ENCODE measurements around the gene GAK. TPM values are rescaled to one million over a fixed set of nuclear protein-coding genes. Genes with fewer than 3 reads are reported as not detected.
"Not testable (repeated sequence)": the region's sequence is repeated elsewhere in the genome, so short reads cannot be mapped to it uniquely, and the experiment has no call there.

The GAK gene
- 64.4 and 67.2 TPM in 2 replicates for total RNA-seq (2014; rRNA removed; shearing (Covaris generic))
- polyA plus RNA-seq (2014; cell fraction: nucleus; rRNA removed): 103 and 176 TPM in 2 replicates

DNA sequence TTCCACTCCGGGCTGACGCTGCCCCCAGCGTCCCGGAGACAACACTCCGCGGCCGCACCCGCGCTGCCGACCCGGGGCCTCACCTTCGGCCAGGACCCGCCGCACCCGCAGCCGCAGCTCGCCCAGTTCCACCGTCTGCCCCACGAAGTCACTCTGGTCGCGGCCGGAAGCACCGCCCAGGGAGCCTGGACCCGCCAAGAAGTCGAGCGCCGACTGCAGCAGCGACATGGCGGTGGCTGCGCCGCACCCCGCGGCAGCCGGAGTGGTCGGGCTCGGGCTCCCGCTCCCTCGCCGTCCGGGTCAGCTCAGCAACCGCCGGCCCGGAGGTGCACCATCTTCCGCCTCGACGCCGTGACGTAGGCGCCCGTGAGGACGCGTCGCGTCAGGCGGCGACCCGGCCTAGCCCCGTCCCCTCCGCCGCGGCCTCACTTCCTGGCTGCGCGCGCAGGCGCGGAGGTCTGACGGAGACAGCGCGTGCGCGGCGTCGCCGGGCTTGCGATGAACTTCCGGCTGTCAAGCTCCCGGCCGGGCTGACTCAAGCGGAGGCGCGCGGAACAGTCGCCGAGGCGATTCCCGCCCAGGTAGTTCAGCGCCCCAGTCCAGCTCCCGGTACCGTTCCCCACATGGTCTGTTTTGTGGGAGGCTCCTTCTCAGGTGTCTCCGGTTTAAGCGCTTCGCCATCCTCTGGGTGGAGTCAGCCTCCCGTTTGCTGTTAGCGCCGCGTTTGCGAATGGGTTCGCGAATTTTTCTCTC is at the start of gene GAK, which contains the start of gene TMEM175:
Gene GAK (minus strand): TSS at position 357 of the 753 bp plus-strand sequence. CDS start 129 bp downstream, at position 228.
Gene TMEM175 (plus strand): TSS at position 501 of the 753 bp plus-strand sequence. CDS start 15,280 bp downstream, outside the sequence.
- DNase-seq (ENCODE audit: extremely low read depth, low read depth): peak; percentile 92

DNA sequence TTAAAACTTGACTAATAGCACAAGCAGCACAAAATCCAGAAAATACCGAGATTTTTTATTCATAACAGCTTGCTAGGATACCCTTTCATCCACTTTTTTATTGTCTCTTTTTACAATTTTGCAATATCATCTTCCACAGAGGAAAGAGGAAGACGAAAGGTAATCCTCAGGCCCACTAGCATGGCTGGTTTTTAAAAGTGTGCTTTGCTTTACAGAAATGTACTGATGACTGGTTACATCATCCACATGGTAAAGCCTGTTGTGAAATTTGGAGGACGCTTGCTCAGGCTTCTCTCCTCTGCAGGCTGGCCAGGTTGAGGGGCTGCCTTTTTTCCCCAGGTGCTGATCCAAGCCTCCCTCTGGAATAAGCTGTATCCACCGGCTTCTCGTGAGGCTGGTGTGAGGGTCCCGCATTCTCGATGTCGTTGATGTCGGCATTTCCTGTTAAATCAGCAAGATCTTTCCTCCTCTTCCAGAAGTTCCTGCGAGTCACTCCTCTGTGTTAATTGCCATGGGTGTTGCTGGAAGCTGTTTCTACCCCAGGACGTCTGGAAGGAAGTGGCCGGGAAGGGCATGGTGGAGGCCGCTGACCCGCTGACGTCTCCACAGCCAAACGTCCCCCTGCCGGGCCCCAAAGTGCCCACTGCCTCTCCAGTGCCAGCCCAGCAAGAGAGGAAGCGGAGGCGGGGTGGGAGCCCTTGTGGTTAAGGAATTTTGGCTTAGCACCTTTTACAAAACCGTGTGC is 47.0 kb upstream of the GAK start:
- peak; percentile 24 for DNase-seq (ENCODE audit: extremely low read depth, low read depth)

DNA sequence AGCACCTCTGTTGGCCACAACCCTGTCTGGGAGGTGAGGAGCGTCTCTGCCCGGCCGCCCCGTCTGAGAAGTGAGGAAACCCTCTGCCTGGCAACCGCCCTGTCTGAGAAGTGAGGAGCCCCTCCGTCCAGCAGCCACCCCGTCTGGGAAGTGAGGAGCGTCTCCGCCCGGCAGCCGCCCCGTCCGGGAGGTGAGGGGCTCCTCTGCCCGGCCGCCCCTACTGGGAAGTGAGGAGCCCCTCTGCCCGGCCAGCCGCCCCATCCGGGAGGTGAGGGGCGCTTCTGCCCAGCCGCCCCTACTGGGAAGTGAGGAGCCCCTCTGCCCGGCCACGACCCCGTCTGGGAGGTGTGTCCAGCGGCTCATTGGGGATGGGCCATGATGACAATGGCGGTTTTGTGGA is 43.9 kb upstream of the GAK start:
- DNase-seq (ENCODE audit: extremely low read depth, low read depth): not testable (repeated sequence)

DNA sequence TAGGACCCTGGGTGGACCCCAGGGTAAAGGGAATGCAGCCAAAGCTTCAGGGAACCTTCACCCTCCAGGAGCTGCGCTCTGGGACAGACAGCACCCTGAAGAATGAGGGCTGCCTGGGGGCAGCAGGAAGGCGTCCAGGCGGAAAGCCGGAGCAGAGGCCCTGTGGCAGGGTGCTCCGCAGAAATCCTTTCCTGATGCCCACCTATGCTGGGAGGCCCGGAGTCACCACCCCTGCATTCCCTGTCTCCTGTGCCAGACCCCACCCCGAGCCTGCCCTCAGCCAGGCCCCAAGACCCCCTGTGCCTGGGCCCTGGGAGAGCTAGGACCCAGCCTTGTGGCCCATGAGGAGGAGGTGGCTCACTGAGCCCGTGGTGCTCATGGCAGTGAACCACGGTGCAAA is 42.6 kb upstream of the GAK start:
- DNase-seq (ENCODE audit: extremely low read depth, low read depth): no peak

DNA sequence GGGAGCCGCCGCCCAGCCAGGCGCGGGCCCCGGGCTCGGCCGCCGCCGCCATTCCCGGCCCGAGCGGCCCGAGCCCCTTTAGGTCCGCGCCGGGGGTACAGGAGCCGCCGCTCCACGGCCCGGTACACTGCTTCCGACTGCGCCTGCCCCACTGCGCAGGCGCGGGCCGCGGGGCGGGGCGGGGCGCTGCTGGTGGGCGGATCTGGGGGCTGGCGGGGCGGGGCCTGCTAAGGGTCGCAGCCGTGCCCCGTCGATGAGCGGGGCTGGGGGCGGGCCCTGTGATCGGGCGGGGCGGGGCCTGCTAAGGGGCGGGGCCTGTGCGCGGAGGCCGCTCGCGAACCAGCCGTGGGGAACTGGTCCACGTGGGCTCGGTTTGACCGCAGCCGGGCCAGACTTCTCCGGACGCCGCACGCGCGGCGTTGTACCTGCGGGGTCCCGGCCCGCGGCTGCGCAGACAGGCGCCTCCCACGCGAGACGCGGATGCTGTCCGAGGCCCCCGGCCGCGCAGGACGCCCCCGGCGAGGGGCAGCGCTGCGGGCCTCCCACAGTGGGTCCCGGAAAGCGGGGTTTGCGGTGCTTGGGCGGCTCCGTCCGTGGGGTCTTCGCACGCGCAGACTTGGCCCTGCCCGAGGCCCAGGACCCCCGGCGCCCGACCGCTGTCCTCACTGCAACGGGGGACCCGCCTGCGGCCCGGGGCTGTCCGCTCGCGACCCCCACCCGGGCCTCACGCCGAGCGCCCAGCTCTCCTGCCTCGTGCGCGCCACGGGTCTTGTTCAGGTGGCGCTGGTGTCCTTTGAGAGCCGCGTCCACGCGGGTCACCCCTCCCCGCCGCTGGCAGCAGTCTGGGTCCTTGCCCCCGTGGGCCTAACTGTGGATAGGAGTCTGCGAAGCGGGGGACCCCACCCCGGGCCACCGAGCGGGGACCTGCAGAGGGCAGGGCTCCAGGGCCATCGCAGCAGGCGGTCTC is 41.6 kb upstream of the GAK start, which contains the start of gene DGKQ:
Gene DGKQ (minus strand): TSS at position 139 of the 967 bp plus-strand sequence. CDS start 87 bp downstream, at position 52.
- peak; percentile 76 for DNase-seq (ENCODE audit: extremely low read depth, low read depth)

DNA sequence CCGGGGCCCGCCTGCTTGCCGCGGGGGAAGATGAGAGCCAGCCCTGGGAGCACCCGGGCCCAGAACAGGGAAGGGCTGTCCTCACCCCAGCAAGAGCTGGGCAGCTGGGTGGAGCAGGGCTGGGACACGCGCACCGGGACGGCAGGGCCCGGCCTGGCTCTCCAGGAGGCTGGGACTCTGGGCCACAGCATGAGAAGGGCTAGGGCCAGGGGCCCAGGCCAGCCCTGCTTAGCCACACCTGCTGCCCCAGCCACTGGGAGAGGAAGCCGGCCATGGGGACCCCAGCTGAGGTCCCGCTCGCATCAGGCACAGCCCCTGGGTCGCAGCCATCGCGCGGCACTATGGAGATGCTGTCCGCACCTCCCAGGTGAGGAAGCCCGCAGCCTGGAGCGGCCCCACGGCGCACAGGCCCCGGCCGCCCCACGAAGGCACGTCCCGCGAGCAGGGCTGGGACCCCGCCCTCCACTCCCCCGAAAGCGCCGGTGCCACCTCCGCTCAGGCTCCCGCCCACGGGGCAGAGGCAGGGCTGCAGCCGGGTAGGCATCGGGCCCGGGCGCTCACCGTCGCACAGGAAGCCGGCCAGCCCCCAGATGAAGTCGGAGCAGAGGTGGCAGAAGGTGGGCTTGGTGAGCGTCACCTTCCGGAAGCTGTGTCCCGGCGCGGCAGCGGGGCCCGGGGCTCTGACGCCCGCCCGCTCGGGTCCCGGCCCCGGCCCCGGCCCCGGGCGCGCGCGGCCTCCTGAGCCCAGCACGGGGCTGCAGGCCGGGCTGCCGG is 40.7 kb upstream of the GAK start:
- DNase-seq (ENCODE audit: extremely low read depth, low read depth): no peak

DNA sequence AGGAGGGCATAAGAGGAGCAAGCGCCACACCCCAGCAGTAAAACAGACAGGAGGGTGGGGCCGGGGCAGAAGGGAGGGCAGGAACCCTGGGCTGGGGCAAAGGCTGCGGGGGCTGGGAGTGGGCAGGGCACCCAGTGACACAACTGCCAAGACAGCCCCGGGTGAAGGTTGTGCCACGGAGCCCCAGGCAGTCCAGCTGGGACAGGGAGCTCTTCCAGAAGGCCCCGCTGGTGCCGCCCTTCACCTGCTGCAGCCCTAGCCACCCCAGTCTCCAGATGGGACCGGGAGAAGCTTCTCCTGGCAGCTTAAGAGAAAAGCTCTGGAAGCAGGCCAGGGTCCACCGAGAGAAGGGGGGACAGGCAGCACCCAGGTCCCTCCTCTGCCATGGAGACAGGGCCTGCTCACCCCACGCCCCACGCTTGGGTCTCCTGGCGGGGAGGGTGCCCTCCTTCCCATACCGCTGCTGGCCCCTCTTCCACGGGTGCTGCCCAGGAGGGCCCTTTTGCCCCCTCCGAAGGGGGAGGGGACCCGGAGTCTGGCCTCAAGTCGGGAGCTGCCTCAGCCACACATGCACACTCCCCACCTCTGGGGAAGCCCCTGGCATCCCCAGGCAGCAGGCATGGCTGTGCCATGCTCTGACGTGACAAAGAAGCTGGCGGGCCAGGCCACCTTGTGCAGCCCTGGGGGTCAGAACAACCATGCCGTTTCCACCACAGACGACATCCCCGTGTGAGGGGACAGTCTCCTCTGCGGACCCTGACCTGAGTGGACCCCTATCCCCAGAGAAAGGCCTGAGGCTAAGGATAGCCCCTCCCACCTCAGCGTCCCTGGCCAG is 39.8 kb upstream of the GAK start:
- DNase-seq (ENCODE audit: extremely low read depth, low read depth): no peak

DNA sequence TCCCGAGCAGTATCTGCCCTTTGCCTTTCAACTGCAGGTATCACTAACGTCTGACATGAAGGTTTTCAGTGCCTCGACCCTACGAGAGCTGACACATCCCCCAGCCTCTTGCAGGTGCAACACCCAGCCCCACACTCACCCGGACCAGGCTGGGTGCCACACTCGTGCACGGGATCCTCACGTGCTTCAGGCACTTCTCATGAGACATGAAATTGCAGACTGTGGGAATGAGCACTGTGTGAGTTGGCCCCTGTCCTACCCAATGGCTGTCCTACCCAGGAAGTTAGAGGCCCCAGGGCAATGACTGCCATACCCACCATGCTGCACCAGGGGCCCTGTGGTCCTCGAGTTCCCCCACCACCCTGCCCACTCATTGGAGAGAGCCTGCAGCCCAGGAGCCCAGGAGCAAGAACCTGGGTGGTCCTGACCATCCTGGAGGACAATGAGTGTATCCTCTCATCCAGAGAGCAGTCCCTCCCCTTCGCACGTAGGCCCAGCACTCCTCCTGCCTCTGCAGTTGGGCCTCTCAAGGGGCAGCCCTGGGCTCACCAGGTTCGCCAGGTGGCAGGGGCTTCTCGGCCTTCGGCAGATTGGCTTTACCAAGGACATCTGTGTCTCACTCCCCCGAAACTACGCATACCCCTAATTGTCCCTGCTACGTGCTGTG is 38.9 kb upstream of the GAK start:
- no peak for DNase-seq (ENCODE audit: extremely low read depth, low read depth)

DNA sequence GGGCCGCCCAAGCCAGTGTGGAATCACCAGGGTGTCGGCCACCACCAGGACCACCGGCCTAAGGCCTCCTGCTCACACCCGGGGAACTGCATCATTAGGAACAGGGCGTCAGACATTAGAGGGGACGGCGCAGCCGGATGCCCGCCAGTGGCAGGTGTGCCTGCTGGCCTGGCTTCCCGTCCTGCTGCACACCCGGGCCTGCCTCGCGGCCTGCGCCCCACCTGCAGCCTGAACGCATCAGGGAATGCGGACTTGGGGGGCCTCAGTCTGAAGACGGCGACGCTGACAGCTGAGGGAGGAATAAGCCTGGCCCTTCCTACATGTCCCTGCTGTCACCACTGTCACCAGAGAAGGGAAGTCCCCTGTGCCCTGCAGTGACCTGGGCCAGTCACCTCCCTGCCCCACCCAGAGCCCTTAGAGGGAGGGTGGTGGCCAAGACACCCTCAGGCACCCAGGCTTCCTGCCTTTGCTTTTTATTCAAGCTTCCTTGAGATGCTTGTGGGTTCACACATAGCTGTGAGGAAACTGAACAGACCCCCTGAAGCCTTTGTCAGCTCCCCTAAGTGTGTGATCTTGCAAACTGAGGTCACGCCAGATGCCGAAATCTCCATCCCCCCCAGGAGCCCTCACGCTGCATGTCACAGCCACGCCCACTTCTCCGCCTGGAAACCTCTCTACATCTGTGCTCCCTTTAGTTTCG is 38.1 kb upstream of the GAK start:
- DNase-seq (ENCODE audit: extremely low read depth, low read depth): no peak

DNA sequence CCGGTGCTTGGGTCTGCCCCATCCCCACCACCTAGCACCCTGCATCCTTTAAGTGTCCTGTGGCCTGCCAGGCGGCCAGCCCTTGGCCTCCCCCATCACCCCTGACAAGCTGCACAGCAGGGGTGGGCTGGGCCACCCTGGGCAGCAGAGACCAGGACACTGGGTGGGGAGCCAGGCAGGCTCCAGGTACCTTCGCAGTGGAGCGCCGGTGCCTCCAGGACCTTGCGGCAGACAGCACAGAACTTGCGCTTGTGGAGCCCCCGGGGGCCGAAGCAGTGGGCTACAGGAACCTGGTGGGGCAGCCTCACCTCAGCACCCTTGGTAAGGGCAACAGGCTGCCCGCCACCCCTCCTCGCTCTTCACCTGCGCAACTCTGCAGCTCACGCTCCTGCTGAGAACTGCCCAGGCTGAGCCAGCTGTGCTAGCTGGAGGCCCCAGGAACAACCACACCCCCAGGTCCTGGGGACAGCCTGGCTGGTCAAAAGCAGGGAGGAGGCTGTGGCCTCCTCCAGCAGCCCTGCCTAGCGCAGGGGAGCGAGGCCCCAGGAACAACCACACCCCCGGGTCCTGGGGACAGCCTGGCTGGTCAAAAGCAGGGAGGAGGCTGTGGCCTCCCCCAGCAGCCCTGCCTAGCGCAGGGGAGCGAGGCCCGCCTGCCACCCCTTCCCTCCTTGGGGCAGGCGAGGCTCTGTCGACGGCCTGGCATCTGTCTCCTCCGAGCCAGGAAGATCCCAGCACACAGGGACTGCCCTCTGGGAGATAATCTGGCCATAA is 36.7 kb upstream of the GAK start:
- DNase-seq (ENCODE audit: extremely low read depth, low read depth): no peak

DNA sequence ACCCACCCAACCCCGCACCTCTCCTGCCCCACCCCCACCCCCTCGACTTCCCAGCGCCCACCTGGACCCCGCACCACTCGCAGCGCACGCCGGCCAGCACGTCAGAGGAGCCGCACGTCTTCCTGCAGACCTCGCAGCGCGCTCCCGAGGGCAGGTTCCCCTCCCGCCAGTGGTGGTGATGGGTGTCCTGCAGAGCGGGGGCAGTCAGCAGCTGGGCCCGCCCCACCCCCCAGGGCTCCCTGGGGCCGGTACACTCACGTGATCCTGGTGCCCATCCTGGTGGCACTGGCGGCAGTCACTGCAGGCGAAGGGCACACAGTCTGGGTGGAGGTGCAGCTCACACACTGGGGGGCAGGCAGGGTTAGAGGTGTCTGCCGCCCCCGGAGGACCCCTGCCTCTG is 36.1 kb upstream of the GAK start:
- no peak for DNase-seq (ENCODE audit: extremely low read depth, low read depth)

DNA sequence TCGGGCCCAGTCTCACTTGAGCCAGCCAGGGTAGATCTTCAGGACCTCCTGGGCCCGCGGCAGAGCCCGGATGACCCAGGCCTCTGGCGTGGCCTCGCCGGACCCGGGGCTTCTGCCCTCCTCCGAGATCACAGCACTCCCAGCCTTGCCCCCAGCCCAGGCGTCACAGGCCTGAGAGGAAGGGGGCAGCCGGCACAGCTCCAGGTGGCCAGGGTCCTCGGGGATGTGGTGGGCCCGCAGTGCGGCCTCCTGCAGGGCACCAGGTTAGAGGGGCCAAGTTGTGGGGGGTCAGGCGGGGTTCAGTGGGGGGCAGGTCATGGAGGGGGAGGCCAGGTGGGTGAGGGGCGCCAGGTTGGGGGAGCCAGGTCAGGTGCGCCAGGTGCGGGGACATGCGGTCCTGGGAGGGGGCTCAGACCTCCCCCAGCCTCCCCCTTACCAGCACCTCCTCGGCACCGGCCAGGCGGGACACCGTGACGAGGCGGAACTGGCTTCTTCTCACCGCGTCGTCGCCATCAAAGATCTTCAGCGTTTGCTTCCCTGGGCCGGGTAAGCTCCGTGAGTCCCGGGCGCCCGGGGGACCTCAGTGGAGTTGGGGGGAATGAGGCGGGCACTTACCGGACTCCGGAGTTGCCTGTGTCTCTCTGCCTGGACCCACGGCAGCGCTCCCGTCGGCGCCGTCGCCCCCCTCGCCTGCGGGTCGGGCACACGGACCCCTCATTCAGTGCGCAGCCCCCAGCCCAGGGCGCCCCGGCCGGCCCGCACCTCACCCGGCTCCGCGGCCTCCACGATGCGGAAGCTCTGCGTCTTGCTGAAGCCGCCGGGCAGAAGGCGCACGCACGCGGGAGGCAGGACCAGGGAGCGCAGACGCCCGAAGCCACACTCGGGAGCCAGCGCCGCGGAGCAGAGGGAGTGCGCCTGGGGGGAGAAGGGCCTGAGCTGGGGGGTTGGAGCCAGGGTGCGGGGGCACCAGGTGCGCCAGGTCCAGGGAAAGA is 35.3 kb upstream of the GAK start:
- no peak for DNase-seq (ENCODE audit: extremely low read depth, low read depth)

DNA sequence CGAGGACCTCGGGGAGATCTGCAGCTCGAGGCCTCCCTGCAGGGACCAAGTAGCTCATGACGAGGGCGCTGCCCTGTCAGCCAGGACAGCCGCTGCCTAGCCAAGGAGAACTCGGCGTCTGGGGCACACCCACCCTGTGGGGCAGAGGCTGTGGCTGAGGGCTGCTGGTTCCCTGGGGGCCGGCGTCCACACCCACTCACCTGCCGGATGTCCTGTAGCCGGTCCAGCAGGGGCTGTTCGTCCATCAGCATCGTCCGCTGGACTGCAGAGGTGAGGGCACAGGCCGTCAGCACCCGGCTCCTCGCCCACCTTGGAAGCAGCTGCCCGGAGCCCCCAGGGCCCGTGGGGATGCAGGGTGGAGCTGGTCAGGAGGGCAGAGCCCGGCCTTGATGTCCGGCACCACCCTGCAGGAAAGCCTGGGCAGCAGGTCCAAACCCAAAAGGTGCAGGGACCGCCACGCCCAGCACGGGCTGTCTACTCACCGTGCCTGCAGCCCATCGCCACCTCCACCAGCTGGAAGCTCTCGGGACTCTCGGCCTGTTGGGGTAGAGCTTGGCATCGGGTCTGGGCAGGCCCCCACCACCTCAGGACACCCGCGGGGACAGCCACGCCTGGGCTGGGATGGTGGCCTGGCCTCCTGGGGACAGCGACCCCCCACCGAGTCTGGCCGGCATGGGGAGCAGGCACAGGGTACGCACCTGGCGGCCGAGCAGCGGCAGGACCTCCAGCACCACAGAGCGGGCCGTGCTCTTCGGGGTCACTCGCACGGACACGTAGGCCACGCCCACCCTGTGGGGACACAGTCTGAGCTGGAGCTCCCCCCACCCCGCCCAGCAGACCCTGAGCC is 34.4 kb upstream of the GAK start:
- DNase-seq (ENCODE audit: extremely low read depth, low read depth): no peak

DNA sequence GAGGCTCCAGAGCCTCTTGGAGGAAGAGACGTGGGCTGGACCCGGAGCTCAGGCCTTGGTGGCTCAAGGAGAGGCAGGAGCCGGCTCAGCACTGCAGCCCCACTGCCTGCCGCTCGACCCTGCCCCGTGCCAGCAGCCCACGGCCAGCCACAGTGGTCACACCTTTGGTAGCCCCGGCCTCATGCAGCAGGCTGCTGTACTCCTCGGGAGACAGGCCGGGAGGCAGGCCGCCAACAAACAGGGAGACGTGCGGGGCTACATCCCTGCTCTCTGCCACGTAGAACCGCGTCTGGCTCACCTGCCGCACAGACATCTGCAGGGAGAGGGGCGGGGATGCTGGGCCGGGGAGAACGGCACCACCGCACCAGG is 33.6 kb upstream of the GAK start:
- DNase-seq (ENCODE audit: extremely low read depth, low read depth): no peak

Data from NCI-H460 (cell line).